CMK (cell line): ENCODE results near the gene APBA1.

ENCODE experiments used
- DNase-seq: peaks from one replicate; pipeline ENCODE4 v3.0.0-alpha.2; 2010; ENCODE audit warnings: low read depth

Gene APBA1

DNA sequence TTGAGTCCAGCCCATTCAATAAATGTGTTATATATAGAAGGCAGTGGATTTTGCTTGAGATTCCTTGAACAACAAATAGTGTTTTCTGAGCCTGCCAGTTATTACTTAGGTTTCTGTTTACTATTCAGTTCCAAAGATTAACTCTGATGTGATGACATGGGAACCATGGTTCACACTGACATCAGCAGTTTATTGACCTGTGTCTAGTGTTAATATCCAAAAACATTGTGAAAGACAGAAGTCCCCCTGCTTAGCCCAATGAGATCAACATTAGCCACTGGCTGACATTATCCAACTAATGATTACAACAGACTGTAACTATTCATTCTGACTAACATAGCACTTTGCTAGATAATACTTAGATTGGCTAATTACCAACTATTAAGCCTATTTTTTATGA, 14.9 kb downstream of the APBA1 start:
- no peak for DNase-seq

DNA sequence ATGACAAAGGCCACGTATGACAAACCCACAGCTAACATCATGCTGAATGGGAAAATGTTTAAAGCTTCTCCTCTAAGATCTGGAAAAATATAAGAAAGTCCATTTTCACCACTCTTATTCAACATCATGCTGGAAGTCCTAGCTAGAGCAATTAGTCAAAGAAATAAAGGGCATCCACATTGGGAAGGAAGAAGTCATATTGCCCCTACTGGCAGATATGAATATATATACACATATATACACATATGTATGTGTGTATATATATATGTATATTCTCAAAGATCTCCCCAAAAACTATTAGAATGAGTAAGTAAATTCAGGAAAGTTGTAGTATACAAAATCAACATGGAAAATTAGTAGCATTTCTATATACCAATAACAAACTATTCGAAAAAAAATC, 17.1 kb downstream of the APBA1 start:
- DNase-seq = no peak

DNA sequence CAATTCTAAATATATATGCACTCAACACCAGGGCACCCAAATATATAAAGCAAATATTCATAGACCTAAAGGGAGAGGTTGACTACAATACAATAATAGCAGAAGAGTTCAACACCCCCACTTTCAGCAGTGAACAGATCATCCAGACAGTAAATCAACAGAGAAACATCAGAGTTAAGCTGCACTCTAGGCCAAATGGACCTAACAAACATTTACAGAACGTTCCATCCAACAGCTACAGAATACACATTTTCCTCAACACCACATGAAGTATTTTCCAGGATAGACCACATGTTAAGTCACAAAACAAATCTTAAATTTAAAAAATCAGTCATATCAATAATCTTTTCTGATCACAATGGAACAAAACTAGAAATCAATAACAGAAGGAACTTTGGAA, 18.9 kb downstream of the APBA1 start:
- no peak for DNase-seq

DNA sequence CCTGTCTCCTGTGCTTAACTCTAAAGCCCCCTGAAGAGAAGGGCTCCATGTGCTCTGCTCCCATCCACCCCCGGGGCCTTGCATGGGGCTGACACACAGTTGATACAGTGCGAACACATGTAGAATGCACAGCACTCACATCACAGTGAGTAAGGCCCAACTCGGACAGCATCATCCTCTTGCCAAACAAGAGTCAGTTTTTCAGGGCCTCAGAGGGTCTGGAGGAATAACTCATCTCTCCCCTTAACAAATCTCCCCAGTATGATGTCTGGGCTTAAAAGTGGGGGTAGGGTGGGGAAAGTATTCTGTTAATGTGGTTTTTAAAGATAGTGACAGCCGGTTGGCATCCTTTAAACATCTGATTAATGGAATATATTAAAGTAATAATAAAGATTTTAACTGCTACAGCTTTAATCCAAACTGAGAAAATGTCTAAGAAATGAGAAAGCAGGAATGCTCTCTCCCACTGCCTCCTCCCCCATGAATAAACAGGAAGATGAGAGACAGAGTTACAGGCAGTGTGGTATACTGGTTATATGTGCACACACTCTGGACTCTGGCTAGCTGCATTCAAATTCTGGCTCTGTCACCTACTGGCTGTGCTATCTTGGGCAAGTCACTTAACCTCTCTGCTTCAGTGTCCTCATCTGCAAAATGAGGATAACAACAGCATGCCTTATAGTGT, 22.5 kb downstream of the APBA1 start:
- no peak for DNase-seq

DNA sequence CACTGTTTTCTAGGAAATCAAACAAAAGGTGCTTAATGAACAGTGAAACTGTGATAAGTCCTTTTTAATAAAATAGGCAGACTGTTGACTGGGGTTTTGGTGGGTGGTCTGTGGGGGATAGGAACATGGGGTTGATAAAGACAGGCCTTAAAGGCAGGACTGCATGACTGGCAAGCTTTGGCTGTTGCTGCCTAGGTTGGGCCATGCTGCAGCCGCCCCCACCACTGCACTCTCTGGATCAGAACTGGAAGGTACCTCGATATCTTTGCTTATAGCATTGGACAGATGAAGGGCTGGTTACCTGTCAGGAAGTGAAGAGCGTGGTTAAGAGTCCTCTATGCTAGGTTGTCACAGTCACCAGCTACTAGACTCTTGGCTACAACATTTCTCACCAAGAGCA, 24.4 kb downstream of the APBA1 start:
- DNase-seq = no peak

DNA sequence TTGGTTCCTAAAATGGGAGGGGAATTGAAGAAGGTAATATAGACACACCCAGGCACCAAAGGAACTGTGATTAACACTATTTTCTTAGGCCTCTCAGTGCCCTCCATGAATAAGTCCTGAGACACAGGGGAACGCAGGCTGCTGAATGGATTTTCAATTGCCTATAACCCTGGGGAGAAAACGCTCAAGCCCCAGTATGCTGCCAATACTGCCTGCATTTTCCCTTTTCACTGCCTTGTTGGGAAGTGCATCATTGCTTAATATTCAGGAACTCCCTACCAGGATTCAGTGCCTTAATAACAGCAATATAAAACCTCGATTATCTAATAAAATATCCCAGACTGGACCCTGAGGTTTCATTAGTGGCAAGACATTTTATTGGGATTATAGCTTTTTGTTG, 25.4 kb downstream of the APBA1 start:
- DNase-seq = no peak

DNA sequence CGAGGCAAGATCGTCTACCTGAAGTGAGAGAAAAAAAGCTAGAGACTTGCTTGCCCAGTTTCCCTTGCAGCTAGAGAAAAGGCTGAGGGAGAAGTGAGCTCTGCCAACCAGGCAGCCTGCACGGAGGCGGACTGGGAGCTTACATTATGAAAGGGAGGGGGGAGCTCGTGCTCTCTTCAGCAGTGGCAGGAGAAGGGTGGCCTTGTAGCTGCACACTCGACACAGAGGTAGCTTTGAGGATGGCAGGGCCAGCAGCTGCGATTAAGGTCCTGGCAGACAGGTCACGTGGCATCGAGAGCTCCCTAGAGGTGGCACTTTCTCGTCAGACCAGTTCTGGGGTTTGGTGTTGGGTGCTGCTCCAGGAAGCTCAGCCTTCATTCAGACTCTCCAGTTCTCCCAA, 26.7 kb downstream of the APBA1 start:
- no peak for DNase-seq

DNA sequence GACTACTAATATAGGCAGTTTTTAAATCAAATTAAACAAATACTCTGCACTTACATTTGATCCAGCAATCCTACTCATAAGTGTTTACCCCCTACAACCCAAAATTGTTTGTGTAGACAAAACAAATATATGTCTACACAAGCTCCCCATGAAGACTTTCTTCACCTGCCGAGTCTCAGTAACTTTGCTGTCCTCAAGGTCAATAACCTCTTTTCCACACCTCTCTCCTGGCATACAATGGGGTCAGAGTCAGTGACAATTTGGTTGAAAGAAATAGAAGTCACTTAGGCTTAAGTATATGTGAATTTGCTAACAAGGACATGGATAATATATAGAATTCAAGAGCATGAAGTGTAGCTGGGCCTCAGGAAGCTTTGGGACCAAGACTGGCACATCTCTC, 29.1 kb downstream of the APBA1 start:
- DNase-seq = no peak

DNA sequence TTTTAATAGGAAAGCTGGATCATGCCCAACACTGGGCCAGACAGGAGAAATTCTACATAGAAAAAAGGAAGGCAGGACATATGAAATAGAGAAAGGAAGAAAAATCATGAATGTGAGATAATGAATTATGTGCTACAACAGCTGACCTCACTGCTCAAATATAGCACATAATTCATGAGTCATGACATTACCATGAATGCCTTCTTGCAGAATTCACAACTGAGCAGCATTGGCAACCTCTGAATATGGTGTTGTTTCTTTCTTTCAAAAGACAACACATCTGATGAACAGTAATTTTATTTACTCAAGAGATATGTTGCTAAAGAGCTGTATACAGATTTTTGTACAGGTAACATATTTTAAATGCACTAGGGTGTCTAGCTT, 34.4 kb downstream of the APBA1 start:
- no peak for DNase-seq

DNA sequence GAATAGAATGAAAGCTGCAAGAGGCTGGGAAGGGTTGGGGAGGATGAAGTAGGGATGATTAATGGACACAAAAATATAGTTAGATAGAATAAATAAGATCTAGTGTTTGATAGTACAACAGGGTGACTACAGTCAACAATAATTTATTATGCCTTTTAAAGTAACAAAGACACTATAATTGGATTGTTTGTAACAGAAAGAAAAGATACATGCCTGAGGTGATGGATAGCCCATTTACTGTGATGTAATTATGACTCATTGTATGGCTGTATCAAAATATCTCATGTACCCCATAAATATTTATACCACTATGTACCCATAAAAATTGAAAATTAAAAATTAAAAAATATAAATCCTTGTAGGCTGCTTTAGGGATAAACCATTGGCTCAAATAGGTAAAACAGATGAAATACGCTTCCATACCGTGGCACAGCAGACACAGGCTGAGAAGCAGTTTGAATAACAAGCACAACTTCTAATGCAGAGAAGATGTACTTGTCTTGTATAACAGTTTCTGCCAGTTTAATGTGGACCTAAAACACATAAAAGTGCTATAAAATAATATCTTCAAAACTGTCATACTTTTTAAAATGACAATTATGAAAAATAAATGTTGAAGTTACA, 34.9 kb downstream of the APBA1 start:
- no peak for DNase-seq

DNA sequence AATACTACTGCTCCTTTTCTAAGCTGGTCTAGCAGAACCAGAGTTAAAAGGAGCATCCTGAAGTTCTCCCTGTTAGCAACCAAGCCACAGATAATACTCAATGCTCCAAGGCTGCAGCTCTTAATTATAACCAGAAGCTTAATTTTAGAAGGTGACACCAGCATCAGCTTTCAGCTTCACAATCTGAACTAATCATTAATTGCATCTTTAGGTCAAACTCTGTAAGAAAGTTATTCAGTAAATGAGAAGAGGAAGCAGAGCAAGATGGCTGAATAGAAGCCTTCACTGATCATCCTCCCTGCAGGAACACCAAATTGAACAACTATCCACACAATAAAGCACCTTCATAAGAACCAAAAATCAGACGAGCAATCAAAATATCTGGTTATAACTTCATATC, 38.5 kb downstream of the APBA1 start:
- DNase-seq = no peak

DNA sequence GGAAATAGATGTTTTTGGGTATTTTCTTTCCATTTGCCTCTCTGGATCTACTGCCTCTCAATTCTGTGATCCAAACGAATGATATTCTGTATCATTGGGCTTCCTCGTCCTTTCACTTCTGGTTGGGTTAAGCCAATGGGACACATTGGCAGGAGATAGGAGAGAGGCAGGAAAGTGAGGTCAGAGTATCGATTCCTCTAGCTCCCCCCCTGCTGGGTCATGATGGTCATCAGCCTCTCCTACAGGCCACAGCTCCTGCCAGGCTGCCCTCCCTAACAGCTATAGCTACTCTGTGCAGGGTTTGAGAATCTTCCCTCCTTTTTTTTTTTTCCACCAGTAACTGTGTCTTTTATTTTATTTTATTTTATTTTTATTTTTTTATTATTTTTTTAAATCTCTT, 39.4 kb downstream of the APBA1 start:
- no peak for DNase-seq

DNA sequence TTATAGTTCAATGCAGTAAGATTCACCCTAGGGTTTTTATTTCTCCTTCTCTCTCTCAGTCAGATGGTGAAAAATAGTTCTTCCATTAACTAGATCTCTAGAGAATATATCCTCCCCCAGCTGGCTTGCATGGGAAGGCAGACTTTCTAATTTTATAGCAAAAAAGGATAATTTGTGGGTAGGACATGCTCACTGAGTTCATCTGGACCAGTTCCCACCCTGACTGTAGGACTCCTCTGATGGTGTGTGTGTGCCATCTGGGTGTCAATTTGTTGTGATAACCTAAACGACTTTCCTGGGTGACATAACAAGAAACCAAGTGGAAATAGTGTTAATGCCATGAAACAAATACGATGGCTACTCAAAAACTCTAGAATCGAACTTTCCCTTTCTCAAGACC, 44.9 kb downstream of the APBA1 start:
- DNase-seq = no peak

DNA sequence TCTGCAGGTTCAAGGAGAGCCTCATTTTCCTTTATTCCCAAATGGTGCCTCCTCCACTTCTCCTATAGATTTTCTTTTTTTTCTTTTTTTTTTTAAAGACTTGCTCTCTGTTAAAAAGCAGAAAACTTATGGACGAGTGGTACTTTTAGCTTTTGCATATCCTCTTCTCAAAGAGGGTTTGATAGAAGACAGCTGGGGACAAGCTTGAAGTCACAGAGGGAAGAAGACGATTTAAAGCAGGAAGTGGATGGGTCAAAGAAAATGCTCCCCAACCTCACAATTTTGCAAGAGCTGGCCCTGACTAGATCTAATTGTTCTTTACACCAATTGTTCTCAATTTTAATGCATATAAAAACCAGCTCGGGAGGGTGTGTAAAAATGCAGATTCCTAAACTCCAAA, 48.9 kb downstream of the APBA1 start:
- no peak for DNase-seq

DNA sequence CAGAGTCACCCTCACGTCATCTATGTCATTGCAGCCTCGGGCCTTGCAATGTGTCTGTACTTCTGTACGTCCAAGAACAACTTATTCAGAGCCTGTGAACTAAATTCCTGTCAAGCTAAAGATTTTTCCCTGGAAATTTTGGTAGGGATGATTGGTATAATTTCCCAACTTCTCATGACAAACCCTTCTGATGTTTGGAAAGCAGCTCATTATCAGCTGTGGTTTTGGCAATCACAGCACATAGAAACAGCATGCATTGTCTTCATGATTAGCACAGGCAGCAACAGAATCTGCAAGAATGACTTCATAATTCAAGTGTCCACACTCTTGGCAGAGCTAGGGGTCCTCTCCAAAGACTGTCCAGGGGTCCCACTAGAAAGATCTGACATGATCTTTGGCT, 49.5 kb downstream of the APBA1 start:
- no peak for DNase-seq

DNA sequence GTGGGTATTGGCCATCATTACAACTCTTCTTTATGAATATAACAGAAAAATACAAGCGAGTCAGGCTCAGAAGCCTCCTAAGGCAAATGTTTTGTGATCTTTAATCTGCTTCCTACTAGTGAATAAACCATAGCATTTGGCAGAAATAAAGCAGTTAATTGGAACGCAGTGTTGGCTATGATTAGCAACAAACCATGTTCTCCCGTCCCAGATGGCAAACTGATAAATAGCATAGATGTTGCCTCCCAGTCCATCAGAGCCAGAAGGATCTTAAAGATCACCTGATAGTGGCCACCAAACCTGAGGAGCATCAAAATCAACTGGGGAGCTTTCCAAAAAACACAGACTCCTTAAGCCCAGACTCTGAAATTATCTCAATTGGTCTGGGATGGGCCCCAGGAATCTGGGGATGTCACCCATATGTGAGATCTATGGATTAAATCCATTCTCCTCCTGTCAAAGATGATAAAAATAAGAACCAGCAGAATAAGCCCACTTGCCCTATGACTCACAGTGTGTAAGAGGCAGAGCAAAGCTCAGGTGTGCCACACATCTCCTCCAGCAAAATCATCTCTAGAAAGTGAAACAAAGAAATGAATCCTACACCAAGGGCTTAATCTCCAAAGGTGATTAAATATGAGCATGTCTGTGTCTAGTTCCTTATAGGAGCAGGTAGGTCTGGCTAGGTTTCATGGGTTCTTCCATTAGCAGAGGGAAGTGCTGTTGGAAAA, 50.3 kb downstream of the APBA1 start:
- no peak for DNase-seq

DNA sequence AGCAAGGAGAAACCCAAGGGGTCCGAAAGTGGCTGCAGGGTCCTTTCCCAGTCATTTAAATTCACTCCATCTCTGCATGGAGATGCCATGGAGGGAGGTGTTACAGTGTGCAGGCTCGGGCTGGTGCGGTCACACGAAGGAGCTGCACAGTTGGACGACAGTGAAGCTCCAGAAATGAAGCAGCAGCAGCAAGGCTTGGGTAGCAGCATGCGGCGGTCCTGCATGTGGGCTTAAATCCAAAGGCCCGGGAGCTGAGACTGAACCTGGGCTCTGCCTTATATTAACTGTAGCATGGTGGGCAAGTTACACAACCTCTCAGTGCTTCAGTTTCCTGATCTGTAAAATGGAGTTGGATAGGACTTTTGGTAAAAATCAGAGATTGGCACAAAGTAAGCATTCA, 51.4 kb downstream of the APBA1 start:
- no peak for DNase-seq

DNA sequence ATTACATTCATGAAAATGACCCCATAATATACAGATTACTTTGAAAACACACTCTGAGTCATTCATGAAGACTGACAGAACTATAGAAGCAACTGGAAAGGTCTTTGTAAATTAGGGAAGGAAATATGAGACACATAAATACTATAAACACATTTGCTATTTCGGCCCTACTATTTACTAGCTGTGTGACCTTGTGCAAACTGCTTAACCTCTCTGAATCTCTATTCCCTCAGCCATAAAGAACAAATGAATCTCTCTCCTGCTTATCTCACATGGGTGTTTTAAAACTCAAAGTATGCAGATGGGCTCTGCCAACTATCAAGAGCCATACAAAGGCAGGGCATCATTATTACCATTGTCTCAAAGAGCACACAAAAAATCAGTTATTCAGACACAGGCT, 52.9 kb downstream of the APBA1 start:
- DNase-seq = no peak

DNA sequence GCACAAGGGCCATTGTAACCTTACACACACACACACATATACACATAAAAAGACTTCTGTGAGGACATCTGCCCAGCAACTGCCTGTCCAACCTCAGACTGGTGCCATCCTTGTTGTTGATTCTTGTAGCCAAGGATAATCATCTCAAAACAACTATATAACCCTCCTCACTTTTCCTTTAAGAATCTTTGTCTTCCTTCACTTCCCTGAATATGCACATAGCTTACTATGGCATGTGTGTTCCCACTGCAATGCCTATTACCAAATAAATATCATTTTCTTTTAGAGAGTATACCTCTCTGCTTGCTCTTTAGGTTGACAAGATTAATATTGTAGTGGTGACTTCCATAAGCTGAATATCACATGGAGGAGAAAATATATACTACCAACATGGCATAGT, 55.2 kb downstream of the APBA1 start:
- DNase-seq = no peak

DNA sequence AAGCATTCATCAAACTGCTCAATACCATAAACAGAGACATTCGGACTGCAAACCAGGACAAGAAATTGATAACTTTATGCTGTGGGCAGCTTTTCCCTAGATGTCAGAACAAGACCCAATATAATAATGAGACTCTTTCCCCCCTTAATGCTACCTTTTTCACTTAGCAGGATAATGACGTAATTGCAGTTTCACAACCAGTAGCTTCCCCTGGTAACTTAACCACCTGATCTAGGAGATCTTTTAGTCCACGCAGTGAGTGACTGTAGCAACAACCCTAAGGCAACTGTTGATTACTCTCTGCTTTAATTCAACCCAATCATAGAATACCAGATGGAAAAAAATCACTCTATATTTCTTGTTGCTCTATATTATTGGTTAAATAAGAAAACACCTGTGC, 56.3 kb downstream of the APBA1 start:
- no peak for DNase-seq

DNA sequence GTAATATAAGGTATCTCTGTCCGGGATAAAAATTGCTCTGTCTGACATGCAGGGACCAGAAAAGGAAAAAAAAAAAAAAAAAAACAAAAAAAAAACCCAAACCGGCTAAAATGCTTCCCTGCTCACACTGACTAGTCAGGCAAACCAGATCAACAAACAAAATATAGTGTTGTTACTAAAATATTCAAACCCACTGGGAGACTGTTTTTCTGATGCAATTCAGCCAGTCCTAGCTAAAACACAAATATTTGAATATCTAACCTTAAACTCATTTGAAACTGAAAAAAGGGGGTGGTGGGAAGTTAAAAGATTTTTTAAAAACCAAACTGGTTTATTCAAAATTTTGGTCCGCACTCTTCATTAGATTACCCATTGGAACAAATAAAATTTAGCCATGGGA, 61.0 kb downstream of the APBA1 start:
- no peak for DNase-seq

DNA sequence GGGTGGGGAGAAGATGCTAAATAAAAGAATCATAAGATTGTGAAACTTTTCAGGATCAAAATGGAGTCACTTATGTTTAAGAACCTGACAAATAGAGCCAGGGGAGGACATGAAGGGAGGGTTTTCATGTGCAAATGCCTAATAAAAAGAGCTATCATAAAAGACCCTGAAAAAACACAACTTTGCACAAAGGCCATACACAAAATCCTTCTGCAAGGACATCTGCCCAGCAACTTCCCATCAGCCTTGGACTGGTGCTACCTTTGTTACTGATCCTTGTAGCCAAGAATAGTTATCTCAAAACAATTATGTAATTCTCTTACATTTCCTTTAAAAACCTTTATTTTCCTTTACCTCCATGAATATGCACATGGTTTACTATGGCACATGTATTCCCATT, 63.0 kb downstream of the APBA1 start:
- no peak for DNase-seq

DNA sequence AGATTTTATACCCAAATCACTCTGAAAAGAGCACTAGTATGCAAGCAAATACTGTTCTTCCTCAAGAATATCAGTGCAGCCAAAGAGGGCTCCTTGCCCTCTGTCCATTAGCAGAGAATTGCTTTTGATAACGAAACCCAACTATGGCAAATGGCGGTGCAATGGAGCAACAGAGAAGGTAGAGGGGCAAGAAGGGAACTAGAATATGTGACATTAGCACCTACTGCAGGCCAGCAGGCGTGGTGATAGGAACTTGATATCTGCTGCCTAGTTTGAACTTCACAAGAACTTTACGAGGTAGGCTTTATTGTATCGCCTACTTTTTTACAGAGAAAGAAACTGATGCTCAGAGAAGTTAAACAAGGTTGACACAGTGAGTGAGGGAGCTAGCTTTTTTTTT, 66.1 kb downstream of the APBA1 start:
- DNase-seq = no peak

DNA sequence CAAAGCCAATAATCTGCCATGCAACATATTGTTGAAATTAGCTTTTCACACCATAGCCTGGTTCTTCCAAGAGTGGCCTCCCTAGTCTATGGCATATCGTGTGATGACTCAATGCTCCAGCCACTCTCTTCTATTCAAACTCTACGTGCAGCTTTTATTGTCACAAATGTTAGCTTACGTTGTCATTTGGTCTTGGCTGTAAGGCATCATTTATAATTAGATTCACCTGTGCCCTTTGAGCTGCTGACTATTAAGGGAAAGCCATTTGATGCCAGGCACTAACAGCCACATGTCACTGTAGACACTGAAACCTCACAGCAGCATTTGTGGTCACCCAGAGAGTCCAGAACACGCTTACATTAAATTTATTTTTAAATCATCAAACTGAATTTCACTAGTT, 66.8 kb downstream of the APBA1 start:
- DNase-seq = no peak
